Fibroblast of peridontal ligament (primary cell): ENCODE data around the gene HEPACAM.
"Not testable (repeated sequence)": the region's sequence is repeated elsewhere in the genome, so short reads cannot be mapped to it uniquely, and the experiment has no call there.

Experiments used
- DNase-seq: peaks from one replicate; pipeline ENCODE4 v3.0.0-alpha.2; 2010; ENCODE audit errors: extremely low read depth

The HEPACAM gene

DNA sequence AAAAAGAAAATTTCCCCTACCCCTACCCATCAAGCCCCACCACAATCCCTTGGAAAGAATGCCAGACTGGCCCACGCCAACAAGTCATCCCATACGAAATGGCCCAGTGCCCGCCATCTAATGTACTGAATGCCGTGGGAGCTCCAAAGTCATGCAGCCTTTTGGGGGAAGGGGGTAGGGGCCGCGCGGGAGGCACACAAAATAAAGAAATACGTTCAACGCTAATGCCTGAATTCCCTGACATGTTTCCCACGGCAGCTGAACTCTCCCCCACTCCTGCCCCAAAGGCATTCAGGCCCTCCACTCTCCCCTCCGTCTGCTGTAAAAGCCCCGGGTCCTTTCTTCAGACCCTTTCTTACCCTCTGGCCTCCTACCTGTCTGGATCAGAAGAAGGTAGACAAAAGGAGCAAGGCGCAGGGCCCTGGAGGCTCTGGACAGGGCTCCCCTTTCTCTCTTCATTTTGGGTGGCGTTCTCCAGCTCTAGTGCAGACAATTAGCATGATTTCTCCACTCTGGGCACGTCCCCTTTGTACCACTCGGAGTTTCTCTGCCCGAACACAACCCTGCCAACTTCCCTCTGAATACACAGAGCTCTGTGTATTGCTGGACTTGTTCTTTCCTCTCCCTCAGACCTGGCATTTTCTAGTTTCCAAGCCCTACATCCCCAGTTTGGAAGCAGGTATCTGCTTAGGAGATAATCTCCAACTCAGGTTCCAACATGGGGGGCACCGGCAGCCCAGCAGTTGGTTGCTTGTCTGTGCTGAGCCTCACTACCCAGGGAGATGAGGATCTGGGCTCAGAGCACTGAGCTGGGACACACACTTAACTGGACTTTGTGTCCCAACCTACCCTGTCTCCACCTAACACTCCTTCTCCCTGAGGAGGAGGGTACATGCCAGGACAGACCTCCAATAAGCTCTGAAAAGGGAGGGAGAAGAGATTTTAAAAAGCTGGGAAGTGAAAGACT lies at the start of gene HEPACAM:
TSS of gene HEPACAM (minus strand) at position 500 of the 967 bp plus-strand sequence. CDS start at position 459, 41 bp downstream.
- DNase-seq, result no peak

DNA sequence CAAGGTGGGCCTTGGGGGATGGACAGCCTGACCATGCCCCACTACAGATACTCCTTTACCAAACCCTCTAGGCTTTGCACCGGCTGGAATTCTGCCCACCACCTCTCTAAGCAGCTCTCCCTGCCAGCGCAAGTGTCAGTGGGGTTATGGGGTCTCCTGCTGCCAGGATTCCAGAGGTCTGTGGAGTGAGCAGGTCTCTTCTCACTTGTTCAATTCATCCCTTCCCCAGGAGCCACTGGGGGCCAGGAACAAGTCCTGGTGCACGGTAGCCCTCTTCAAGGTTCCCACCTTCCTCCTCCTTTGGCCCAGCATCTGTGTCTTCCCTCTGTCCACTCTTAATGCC lies 48.6 kb upstream of the HEPACAM start:
- no peak for DNase-seq

DNA sequence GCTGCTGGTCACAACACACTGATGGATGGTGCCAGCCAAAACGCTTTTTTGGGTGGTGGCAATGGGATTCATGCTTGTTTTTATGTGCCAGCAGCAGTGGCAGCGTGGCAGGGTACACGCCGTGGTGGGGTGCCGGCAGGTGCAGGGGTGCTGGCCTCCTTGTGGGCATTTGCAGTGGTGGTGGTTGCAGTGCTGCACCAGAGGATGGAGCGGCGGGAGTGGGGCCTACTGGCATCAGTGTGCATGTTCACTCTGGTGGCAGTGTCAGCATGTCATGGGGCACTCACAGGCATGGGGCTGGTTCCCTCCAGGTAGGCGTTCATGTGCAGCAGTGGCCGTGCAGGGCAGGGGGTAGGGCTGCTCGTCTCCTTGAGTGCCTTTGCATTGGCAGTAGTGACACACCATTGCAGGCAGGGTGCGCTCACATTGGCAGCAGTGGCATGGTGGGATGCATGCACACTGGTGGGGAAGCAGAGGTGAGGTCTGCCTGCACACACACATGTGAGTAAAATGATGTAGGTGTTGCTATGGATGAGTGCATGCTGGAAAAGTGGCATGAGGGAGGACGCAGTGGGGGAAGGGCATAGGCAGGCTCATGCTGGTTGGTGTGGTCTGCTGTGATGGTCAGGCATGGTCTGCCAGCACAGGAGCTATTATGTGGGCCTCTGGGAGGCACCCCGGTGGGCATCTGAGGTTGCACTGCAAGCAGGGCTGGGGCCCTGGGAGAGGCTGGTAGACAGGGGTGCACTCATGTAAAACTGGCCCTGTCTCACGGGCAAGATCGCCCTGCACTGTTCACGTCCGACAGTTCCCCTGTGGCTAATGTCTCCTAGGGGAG lies 48.0 kb upstream of the HEPACAM start:
- DNase-seq, result no peak

- DNase-seq, result no peak
These were observed 46.2 kb upstream of the HEPACAM start for GRCh38 chr11:124982043-124982442.

GRCh38 chr11:124978316-124978715 lies 42.5 kb upstream of the HEPACAM start:
- no peak for DNase-seq

GRCh38 chr11:124977006-124977405 lies 41.2 kb upstream of the HEPACAM start:
- peak; percentile 16 for DNase-seq

GRCh38 chr11:124976531-124976930 lies 40.7 kb upstream of the HEPACAM start:
- no peak for DNase-seq

DNA sequence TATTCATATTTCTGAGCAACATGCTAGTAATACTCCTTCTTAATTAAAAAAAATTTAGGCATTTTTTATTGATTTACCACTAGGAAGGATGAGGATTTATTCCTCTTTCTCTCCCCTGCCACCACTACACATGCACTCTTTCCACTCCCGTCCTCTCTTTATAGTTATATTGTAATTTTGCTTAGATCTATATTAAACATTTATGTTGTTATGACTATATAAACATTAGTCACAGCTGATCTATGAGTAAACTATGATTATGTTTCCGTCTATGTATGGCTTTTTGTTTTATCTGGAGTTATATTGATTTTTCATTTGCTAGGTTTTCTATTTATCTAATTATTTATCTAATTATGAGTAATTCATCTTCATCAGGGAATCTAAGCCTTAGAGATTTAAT lies 36.0 kb upstream of the HEPACAM start:
- DNase-seq, result no peak

GRCh38 chr11:124970925-124971324 lies 35.1 kb upstream of the HEPACAM start:
- DNase-seq, result peak; percentile 23

DNA sequence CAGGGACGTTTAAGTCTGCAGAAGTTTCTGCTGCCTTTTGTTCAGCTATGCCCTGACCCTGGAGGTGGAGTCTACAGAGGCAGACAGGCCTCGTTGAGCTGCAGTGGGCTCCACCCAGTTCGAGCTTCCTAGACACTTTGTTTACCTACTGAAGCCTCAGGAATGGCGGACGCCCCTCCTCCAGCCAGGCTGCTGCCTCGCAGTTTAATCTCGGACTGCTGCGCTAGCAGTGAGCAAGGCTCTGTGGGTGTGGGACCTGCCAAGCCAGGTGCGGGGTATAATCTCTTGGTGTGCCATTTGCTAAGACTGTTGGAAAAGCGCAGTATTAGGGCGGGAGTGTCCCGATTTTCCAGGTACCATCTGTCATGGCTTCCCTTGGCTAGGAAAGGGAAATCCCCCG lies 32.4 kb upstream of the HEPACAM start:
- not testable (repeated sequence) for DNase-seq

GRCh38 chr11:124961972-124962609 lies 26.2 kb upstream of the HEPACAM start:
- DNase-seq, result peak; percentile 93

DNA sequence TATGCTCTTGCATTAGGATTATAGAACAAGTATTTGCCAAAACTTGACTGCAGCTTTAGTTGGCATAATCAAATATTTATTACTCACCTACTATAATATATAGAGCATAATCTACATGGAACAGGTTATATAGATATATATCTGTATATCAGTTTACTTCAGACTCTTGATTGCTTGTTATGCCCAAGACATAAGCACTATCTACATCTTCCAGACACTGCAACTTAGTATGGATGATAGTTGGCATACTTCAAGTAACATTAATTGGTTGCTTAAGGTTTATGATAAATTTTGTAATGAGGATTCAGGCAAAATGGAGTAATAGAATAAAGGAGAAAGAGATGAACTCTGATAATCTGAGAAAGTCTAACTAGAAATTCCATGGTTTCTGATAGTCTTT lies 19.2 kb upstream of the HEPACAM start:
- DNase-seq, result no peak

- no peak for DNase-seq
These were observed 18.7 kb upstream of the HEPACAM start for GRCh38 chr11:124954590-124954955.

GRCh38 chr11:124953753-124954589 lies 18.1 kb upstream of the HEPACAM start, which contains the start of gene CCDC15:
Gene CCDC15, plus strand, starts transcription at chr11:124954202. Its CDS starts 531 bp downstream, at chr11:124954733.
- peak; percentile 95 for DNase-seq

- DNase-seq, result no peak
These were observed 15.5 kb upstream of the HEPACAM start for GRCh38 chr11:124951341-124951740.

DNA sequence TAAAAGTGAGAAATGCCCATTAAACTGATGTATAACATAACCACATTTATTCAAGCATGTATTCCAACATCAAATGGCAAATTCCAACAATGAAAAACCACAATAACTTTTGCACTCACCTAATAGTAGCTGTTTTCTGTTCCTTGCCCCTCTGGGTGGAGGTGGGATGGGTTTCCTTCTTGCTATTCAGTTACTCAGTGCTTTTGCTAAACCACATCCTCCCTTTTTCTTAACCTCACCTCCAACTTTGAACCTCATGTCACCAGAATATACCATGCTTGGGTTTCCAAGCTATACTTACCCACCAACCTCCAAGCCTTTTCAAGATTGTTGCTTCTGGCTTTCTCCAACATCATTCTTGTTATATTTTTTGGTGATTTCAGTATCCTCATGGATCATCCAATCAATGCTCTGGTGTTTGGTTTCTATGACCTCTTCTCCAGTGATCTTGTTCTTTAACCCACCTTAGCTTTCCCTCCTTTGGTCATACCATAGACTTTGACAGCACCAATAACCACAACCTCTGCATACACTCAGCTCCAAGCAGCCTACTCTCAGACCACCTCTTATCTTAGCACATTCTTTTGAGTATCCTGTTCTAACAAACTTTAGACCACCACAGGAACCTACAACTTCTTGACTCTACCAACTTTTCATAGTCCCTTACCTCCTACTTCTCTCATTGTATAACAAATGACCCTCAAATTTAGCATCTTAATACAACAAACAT lies 14.9 kb upstream of the HEPACAM start:
- DNase-seq, result no peak

- peak; percentile 69 for DNase-seq
These were observed 10.9 kb upstream of the HEPACAM start for GRCh38 chr11:124946735-124947141.

- no peak for DNase-seq
These were observed 10.0 kb upstream of the HEPACAM start for GRCh38 chr11:124945826-124946225.

DNA sequence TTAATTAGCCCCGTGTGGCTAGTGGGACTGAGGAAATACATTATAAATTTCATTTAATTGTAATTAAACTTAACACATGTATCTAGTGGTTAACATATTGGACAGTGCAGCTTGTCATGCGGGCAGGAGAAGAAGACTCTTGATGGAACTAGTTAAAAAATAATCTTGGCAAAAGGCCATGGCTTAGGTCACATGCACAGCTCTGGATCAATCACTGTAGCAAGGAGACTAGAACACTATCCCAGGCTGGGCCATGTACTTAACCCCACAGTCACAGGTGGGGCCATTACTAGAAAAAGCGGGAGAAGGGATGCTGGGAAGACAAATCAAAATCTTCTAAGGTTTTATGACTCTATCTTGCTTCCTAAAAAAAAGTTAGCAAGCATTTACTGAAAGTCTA lies 8.7 kb upstream of the HEPACAM start:
- DNase-seq, result no peak

DNA sequence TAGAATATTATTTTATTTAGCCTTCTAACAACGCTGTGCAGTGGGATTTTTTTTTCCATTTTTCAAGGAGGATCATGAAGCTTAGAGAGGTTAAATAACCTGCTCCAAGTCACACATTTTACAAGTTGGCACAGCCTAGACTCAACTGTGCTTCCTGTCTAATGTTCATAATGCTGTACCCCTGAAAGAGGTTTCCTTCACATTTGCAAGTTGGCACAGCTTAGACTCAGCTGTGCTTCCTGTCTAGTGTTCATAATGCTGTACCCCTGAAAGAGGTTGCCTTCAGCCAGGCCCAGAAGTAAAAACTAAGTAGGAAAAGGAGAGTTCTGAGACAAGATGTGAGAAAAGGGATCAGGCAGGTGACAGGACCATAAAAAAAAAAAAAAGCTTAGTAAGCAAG lies 7.9 kb upstream of the HEPACAM start:
- DNase-seq, result no peak

DNA sequence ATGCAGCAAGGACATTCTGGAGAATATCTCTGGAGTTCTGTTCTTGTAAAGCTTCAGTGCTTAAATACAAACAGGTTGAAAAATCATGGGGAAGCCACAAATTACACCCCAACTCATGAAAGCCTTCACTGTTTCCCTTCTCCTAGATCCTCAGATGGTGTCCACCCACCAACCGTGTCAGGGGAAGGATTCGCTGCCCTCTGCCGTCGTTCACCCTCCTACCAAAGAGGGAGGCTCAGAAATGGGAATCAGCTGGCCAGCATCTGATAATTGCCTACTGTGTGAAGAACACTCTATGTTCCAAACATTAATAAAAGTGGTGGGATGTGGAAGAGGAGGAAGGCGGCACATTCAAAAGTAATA lies 7.4 kb upstream of the HEPACAM start:
- no peak for DNase-seq
